Measurements from ENCODE around the gene TOMM70. TPM values are rescaled to one million over a fixed set of nuclear protein-coding genes. Genes with fewer than 3 reads are reported as not detected.

TOMM70 gene
- total and polyA plus RNA-seq, 2 of the 13 experiments (the other 11 are each of a cell fraction or from before 2014, with no cell fraction given) = 27.0 to 77.2 TPM

DNA sequence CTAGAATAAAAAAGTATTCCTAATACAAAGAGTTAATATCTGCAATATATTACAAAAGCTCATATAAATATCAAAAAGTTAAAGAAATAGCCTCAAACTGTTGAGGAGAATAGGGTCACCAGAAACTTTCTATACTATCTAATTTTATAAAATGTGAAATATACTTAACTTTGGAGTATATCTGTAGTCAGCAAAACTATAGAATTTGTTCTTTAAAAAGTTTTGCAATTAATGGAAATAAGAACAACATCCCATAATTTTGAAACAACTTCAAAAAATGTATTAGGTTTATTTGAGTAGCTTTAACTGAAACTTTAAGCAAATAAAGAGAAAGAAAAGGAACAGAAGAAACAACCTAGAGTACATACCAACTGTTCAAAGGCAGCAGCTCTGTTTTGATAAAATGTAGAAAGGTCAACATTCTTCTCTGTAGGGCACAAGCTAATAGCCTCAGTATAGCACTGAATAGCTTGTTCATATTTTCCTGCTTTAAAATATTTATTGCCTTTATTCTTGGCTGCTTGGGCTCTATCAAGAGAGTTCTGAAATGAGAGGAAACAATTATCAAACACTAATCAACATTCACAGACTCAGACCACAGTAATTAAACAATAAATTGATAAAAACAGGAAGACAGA lies 14.3 kb downstream of the TOMM70 start (continued):
- TF ChIP-seq NFIC (IDR thresholded peaks at IDR 0.05; ENCODE audit: low read length) = peak; percentile 57; the same call in 1 of the 2 replicates
- TF ChIP-seq ZFP36L1 (CRISPR knock-in tag; IDR thresholded peaks at IDR 0.05) = no peak
- peak; percentile 28; the same call in 1 of the 2 replicates for TF ChIP-seq FOXO1 (CRISPR knock-in tag; IDR thresholded peaks at IDR 0.05)
- peak; percentile 80 for TF ChIP-seq TEAD3 (CRISPR knock-in tag; optimal IDR thresholded peaks at IDR 0.05; ENCODE audit: borderline replicate concordance)
- TF ChIP-seq SOX6 (IDR thresholded peaks at IDR 0.05) = no peak
- peak; percentile 35; the same call in 1 of the 2 replicates for TF ChIP-seq SOX6 (CRISPR knock-in tag; IDR thresholded peaks at IDR 0.05)
- TF ChIP-seq, protein P1, sequence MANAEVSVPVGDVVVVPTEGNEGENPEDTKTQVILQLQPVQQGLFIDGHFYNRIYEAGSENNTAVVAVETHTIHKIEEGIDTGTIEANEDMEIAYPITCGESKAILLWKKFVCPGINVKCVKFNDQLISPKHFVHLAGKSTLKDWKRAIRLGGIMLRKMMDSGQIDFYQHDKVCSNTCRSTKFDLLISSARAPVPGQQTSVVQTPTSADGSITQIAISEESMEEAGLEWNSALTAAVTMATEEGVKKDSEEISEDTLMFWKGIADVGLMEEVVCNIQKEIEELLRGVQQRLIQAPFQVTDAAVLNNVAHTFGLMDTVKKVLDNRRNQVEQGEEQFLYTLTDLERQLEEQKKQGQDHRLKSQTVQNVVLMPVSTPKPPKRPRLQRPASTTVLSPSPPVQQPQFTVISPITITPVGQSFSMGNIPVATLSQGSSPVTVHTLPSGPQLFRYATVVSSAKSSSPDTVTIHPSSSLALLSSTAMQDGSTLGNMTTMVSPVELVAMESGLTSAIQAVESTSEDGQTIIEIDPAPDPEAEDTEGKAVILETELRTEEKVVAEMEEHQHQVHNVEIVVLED (CRISPR knock-in tag; IDR thresholded peaks at IDR 0.05; ENCODE audit: borderline replicate concordance) = no peak
- no peak for TF ChIP-seq FOXP1 (IDR thresholded peaks at IDR 0.05)
- peak; percentile 52; the same call in 1 of the 2 replicates for TF ChIP-seq FOXP1 (CRISPR knock-in tag; IDR thresholded peaks at IDR 0.05)
- TF ChIP-seq PPARG (CRISPR knock-in tag; conservative IDR thresholded peaks at IDR 0.05) = peak; percentile 87
- peak; percentile 28; the same call in 1 of the 2 replicates for TF ChIP-seq MBD4 (IDR thresholded peaks at IDR 0.05; ENCODE audit: borderline replicate concordance, low read length)
- TF ChIP-seq, protein P2, sequence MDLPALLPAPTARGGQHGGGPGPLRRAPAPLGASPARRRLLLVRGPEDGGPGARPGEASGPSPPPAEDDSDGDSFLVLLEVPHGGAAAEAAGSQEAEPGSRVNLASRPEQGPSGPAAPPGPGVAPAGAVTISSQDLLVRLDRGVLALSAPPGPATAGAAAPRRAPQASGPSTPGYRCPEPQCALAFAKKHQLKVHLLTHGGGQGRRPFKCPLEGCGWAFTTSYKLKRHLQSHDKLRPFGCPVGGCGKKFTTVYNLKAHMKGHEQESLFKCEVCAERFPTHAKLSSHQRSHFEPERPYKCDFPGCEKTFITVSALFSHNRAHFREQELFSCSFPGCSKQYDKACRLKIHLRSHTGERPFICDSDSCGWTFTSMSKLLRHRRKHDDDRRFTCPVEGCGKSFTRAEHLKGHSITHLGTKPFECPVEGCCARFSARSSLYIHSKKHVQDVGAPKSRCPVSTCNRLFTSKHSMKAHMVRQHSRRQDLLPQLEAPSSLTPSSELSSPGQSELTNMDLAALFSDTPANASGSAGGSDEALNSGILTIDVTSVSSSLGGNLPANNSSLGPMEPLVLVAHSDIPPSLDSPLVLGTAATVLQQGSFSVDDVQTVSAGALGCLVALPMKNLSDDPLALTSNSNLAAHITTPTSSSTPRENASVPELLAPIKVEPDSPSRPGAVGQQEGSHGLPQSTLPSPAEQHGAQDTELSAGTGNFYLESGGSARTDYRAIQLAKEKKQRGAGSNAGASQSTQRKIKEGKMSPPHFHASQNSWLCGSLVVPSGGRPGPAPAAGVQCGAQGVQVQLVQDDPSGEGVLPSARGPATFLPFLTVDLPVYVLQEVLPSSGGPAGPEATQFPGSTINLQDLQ (CRISPR knock-in tag; IDR thresholded peaks at IDR 0.05) = no peak
- TF ChIP-seq HDAC1 (CRISPR knock-in tag; IDR thresholded peaks at IDR 0.05) = 0 out of 2 replicates have a peak, but pooled peaks have one; percentile 28
- TF ChIP-seq, protein P3, sequence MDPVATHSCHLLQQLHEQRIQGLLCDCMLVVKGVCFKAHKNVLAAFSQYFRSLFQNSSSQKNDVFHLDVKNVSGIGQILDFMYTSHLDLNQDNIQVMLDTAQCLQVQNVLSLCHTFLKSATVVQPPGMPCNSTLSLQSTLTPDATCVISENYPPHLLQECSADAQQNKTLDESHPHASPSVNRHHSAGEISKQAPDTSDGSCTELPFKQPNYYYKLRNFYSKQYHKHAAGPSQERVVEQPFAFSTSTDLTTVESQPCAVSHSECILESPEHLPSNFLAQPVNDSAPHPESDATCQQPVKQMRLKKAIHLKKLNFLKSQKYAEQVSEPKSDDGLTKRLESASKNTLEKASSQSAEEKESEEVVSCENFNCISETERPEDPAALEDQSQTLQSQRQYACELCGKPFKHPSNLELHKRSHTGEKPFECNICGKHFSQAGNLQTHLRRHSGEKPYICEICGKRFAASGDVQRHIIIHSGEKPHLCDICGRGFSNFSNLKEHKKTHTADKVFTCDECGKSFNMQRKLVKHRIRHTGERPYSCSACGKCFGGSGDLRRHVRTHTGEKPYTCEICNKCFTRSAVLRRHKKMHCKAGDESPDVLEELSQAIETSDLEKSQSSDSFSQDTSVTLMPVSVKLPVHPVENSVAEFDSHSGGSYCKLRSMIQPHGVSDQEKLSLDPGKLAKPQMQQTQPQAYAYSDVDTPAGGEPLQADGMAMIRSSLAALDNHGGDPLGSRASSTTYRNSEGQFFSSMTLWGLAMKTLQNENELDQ (CRISPR knock-in tag; IDR thresholded peaks at IDR 0.05; ENCODE audit: borderline replicate concordance) = no peak
- TF ChIP-seq, protein P4, sequence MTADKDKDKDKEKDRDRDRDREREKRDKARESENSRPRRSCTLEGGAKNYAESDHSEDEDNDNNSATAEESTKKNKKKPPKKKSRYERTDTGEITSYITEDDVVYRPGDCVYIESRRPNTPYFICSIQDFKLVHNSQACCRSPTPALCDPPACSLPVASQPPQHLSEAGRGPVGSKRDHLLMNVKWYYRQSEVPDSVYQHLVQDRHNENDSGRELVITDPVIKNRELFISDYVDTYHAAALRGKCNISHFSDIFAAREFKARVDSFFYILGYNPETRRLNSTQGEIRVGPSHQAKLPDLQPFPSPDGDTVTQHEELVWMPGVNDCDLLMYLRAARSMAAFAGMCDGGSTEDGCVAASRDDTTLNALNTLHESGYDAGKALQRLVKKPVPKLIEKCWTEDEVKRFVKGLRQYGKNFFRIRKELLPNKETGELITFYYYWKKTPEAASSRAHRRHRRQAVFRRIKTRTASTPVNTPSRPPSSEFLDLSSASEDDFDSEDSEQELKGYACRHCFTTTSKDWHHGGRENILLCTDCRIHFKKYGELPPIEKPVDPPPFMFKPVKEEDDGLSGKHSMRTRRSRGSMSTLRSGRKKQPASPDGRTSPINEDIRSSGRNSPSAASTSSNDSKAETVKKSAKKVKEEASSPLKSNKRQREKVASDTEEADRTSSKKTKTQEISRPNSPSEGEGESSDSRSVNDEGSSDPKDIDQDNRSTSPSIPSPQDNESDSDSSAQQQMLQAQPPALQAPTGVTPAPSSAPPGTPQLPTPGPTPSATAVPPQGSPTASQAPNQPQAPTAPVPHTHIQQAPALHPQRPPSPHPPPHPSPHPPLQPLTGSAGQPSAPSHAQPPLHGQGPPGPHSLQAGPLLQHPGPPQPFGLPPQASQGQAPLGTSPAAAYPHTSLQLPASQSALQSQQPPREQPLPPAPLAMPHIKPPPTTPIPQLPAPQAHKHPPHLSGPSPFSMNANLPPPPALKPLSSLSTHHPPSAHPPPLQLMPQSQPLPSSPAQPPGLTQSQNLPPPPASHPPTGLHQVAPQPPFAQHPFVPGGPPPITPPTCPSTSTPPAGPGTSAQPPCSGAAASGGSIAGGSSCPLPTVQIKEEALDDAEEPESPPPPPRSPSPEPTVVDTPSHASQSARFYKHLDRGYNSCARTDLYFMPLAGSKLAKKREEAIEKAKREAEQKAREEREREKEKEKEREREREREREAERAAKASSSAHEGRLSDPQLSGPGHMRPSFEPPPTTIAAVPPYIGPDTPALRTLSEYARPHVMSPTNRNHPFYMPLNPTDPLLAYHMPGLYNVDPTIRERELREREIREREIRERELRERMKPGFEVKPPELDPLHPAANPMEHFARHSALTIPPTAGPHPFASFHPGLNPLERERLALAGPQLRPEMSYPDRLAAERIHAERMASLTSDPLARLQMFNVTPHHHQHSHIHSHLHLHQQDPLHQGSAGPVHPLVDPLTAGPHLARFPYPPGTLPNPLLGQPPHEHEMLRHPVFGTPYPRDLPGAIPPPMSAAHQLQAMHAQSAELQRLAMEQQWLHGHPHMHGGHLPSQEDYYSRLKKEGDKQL (CRISPR knock-in tag; IDR thresholded peaks at IDR 0.05; ENCODE audit: low read depth) = 0 out of 2 replicates have a peak, but pooled peaks have one; percentile 62
- TF ChIP-seq ZSCAN30 (CRISPR knock-in tag; IDR thresholded peaks at IDR 0.05) = no peak
- TF ChIP-seq FOXA3 (CRISPR knock-in tag; IDR thresholded peaks at IDR 0.05) = peak; percentile 78
- peak; percentile 57; the same call in 1 of the 2 replicates for TF ChIP-seq MIXL1 (CRISPR knock-in tag; IDR thresholded peaks at IDR 0.05)
